GM21737 (cell line): Measurements from ENCODE around the gene DIS3L2.
A peak's percentile ranks its signal among the peaks of the same experiment; 100 is the strongest.
"Not testable (repeated sequence)": the region's sequence is repeated elsewhere in the genome, so short reads cannot be mapped to it uniquely, and the experiment has no call there.

ENCODE experiments used
- ATAC-seq: cut with Tn5 transposase; IDR thresholded peaks from one replicate; pipeline ENCODE4 v1.9.1; 2021; ENCODE audit warnings: mild to moderate bottlenecking, moderate library complexity; ENCODE audit not compliant: unreplicated experiment

The DIS3L2 gene

DNA sequence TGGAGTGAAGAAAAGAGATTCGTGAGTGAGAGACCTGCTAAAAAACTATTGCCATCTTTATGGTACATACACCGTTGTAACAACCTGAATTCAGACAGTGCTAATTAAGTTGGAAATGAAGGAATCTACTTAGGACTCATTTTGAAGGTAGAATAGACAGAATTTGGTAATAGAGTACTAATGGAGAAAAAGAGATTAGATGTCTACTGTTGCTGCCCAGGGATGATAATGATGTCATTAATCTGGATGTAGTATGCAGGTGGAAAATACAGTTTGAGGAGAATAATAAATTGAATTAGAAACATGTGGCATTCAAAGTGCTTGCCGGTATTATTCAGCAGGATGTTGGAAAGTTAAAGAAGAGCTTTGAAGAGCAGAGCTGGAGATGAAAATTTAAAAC, 44.7 kb downstream of the DIS3L2 start:
- no peak for ATAC-seq

DNA sequence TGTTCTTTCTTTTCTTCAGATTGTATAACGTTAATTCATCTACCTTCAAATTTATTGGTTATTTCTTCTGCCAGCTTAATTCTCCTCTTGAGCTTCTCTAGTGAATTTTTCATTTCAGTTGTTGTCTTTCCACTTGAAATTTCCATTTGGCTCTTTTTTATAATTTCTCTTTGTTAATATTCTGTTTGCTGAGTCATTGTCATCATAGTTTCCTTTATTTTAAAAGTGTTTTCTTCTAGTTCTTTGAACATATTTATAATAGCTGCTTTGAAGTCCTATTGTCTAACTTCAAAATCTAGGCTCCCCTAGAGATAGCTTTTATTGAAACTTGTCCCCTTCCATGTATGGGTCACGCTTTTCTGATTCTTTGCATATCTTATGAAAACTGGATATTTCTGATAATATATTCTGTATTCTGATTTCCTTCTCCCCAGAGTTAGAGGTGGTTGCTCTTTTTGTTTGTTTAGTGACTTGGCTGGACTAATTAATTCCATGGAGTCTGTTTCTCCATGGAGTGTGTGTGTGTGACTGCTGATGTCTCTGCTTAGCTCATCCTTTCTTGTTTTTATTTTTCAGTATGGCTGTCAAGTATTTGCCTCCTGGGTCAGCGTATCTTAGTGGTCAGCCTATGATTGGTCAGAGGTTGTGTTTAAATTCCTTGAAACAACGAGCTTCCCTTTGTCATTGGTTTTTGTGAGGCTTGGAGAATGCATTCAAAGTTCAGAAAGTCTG, 47.6 kb downstream of the DIS3L2 start:
- ATAC-seq: no peak

DNA sequence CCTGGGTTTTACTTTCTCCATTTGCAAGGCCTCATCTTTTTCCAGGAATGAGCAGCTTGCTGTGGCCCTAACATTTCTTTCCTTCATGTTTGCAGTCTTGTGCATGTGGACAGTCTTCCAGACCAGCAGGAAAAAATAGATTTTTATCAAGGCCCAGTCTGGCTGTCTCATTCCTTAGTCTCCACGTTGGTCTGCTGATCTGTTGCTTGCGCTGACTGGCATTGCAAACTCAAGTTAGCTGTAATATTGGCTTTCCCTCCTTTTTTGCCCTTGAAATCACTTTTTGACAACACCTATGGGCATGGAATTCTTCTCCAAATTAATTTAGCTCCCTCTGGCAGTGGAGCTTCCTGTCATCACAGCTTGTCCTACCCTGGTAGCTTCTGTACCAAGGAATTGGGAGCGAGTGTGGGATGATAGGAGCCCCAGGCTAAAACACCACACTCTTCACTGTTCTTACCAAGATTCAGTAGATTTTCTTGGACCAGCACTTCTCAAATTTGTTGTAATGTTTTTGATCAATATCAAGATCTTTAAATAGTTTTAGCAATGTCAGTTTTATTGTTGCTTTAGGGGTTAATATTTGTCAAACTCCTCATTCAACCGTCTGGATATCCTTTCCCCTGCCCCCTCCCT, 48.2 kb downstream of the DIS3L2 start:
- no peak for ATAC-seq

DNA sequence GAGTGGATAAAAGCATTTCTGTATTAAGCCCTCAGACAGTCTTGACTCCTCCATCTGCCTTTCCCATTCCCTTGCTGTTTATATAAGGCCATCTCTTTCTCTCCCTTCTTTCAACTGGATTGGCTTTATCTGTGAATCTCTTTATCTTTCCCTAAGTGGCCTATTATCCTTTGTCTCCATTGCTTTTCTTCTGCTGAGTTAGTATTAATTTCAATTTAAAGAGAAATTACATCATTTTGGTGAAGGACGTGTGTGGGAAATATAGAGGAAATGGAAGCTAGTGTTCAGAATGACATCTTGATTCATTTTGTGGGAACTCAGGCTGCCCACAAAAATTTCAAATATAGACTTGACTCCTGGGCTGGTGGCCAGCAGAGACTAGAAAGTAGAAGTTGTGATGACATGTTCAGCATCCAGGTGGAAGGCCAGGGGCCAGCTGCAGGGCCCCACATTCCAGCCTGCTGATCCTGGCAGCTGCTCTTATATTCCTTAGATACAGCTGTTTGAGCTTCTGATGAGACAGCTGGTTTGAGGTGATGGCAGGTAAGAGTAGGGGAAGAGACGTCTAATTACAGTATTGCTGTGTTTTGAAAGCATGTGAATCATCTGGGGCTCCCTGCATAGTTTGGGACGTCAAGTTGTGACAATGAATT, 52.3 kb downstream of the DIS3L2 start:
- no peak for ATAC-seq

DNA sequence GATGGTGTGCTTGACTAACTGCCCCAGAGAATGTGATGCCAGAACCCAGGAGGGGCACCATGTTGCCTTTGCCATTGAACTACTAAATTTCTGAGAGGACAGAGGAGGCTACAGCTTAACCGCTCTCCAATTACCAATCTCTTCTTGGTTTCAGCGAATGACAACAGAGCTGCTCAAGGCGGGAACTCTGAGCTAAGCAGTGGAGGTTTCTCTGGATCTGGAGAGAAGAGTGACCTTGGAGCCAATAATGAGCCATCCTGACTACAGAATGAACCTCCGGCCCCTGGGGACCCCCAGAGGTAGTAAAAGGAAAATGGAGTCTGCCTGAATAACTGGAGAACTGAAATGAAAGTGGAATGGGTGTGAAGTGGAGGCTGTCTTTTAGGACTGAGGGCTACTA, 53.2 kb downstream of the DIS3L2 start:
- ATAC-seq: no peak

DNA sequence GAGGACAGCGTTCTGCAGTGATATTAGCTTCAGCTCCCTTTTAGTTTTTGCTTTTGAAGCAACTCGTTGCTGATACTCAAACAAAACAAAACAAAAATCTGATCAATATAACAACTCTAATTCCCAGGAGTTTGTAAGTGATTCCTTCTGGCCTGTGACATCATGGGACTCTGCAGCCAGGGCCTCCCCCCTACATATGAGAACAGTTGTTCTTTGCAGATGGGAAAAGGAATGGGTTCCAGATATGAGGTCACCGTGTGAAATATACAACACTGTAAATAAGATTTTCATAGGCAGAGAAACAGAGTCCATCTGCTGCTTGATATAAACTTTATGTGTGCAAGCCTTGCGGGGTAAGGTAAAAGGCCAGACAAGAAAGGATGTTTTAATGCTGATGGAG, 56.7 kb downstream of the DIS3L2 start:
- ATAC-seq: no peak

DNA sequence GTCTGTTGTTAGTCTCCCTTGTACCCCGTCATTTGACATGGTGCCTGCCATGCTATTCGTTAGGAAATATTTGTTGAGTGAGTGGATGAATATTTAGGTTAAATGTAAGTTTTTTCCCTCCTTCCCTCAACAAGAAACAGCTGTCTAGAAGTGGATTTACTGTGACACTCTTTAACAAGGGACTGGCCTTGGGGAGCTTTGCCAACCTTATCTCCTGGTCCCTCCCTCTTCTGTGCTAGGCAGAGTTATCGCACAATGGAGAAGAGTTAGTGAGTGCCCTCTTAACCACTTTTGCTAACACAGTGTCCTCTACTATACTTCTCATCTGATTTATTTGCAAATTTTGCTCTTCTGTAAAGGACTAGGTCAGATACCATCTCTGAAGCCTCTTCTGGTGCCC, 61.2 kb downstream of the DIS3L2 start:
- ATAC-seq: no peak

DNA sequence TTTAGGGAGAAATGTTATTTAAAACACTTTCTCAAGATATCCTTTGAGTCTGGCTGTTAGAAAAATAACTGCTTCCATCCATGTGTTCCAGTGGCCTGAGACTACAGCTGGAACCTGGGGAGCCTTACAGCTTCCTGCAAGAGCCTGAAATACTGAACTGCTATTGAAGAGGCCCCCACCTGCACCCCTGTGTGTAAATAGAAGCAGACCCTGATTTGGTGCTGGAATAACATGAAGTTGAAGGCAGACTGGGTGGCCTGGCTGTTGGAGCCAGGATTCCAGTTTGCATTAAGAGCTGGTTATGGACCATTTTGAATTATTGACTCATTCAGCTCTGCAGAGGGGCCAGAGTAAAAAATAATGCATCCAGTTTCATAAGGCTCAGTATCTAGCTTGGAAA, 61.9 kb downstream of the DIS3L2 start:
- no peak for ATAC-seq

DNA sequence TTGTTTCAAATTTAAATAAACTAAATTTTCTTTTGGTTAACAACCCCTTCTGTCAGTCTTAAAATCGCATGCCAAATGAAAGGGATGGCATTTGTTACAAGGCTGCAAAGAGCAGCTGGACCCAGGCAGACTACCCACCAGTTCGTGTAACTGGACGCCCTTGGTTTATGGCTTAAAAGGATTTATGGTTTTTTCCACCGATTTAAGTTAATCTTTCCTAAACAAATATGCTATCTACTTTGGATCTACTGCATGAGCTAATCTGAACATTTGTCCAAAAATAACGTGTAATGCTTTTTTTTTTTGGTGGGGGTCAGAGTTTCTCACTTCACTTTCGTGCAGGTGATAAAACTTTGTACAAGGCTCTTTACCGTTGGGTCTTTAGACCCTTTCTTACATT, 62.9 kb downstream of the DIS3L2 start:
- ATAC-seq: no peak

DNA sequence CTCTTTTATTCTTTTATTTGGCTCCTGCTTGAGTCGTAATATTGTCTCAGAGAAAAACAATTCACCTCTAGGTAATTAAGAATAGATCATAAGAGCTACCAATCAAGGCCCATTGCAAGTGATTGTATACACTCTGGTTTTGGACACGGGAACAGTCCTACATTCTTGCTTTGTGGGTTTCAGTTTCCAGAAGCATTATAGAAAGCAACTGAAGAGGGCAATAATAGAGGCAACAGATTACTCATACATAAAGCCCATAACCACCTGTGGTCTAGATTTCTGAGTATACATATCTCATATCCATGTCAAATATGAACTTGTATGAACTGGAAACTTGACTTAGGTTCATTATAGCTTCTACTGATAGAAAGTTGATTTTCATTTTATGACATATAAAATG, 65.4 kb downstream of the DIS3L2 start:
- peak; percentile 94 for ATAC-seq

DNA sequence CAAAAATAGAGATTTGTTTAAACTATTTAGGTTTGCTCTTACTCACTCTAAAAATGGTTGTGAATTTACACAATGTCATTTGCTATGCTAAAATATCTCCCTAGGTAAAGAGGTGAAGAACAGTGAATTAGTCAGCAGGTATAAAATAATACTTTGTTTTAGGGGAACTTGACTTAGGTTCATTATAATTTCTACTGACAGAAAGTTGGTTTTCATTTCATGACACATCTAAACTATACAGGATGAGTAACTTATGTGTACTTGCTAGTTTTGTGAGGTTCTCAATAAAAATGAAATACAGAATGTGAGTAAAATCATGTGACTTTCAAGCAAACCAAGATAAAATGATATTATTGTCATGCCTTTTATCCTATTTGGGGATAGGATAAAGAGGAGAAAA, 66.0 kb downstream of the DIS3L2 start:
- no peak for ATAC-seq

DNA sequence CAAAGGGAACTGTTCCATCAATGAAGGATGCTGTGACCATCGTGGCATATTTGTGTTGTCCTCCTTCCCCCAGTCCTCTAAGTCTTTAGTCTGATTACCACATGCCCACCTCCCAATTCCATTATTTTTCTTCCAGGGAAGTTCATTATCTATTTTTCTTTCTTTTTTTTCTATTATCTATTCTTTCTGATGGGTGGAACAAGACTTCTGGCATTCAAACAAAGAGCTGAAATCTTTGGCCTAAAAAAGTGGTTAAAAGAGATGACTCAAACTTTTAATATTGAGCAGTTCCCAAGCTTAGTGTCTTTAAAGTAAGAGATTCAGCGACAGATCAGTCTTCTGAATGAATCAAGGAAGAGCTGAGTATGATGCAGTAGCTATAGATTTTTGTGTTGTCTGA, 66.6 kb downstream of the DIS3L2 start:
- ATAC-seq: no peak

DNA sequence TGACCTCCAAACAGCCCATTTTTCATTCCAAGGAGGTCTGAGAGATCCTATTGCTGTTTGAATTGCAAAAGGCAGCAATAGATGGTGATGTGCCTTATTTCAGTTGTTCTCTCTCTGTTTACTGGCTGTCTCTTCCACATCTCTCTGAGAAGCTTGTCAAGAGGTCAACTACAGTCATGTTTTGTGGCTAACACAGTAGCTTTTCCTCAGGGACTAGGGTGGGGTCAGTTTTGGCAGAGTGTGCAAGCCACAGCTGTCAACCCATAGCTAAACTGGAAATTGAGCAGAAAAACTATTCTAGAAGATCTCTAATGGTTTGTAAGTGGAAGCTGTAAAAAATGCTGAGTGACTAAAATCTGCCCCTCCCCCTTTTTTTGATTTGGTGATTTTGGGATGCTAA, 67.1 kb downstream of the DIS3L2 start:
- ATAC-seq: no peak

DNA sequence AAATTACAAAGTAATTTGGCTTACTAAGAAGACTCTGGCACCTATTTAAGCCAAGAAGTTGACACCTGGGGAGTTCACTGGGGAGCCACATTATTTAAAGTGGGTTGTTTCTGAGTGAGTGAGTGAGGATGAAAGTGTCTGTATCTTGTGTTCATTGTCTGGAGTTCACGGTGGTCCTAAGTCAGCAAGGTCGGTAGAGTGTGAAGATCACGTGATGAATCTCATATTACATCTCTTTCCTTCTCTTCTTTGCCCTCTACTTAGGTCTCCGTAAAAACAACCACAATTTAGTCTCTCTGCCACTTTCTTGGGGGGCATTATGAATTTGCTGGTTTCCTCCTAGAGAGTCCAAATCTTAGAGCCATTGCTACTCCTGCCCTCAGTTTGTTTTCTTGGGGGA, 67.8 kb downstream of the DIS3L2 start:
- ATAC-seq: no peak

DNA sequence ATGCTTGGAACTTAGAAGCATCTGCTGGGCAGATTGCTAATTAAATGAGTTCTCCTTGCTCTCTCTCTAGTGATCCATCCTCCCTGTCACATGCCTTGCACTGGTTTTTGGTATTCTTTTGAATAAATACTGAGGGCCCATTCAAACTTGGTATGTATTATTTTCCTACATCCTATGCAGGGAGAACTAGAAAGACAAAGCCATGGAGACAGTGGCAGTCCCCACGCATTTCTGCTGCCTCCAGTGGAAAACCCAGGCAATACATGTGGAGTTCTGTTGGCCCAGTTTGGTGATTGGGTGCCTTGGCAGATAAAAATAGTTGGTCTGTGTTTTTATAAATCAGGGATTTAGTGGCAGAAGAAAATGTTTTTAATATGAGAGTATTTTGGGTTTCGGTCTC, 68.7 kb downstream of the DIS3L2 start:
- no peak for ATAC-seq

DNA sequence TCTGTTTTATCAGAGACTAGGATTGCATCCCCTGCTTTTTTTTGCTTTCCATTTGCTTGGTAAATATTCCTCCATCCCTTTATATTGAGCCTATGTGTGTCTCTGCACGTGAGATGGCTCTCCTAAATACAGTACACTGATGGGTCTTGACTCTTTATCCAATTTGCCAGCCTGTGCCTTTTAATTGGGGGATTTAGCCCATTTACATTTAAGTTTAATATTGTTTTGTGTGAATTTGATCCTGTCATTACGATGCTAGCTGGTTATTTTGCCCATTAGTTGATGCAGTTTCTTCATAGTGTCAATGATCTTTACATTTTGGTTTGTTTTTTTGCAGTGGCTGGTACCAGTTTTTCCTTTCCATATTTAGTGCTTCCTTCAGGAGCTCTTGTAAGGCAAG, 73.8 kb downstream of the DIS3L2 start:
- not testable (repeated sequence) for ATAC-seq

DNA sequence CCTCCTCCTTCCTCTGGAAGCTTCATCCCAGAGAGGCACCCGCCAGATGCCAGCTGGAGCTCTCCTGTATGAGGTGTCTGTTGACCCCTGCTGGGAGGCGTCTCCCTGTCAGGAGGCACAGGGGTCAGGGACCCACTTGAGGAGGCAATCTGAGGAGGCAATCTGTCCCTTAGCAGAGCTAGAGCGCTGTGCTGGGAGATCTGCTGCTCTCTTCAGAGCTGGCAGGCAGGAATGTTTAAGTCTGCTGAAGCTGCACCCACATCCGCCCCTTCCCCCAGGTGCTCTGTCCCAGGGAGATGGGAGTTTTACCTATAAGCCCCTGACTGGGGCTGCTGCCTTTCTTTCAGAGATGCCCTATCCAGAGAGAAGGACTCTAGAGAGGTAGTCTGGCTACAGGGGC, 75.4 kb downstream of the DIS3L2 start:
- not testable (repeated sequence) for ATAC-seq

DNA sequence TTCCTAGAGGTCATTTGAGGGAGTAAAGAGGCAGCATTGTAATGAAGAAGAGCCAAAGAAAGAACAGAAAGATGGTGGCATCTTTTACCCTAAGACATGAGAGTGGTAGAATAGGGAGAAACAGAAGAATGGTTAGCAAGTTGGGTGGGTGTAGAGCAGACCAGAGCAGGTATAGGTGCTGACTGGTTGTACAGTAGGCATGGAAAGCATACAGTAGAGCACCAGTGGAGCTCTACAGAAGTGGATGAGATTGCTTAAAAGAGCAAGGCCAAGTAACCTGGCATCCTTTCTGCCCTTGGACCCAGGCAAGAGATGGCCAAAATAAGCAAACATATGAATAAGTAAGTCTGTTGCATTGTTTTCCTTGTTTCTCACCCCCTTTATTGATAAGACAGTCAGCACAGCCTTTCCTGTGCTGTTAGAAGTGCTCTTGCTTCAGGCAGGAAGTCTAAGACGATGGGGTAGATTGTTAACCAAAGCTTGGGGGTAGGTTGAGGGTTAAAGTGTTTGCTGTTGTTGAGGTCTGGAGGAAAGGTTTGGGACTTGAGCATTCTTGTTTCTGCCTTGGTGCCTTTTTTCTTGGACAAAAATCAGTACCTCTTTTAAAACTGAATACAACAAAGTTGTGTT, 76.9 kb downstream of the DIS3L2 start:
- no peak for ATAC-seq

DNA sequence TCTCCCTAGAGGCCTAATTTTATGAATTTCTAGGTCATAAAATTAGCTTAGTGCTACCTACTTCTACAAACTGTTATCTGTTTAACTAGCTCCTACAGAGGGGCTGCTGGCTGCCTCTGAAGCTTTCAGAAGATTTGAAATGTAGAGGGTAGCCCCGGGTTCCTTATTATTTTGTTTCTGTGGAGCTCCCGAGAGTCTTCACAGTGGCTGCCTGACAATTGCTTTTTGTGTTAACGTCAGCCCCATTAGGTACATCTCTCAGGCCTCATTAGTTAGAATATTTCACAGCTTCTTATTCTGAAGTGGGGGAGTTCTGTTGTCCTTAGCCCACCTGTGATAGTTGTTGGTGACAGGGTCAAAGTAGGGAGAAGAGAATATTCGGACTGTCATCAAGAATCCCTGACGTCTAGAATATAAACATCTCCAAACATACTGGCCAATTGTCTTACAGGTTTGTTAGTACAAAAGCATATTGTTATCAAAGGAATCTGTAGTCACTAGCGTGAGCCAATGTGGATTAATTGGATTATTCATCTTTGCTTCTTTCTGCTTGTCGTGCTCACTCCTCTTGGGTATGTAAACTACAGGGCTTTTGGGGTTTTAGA, 77.5 kb downstream of the DIS3L2 start:
- no peak for ATAC-seq

DNA sequence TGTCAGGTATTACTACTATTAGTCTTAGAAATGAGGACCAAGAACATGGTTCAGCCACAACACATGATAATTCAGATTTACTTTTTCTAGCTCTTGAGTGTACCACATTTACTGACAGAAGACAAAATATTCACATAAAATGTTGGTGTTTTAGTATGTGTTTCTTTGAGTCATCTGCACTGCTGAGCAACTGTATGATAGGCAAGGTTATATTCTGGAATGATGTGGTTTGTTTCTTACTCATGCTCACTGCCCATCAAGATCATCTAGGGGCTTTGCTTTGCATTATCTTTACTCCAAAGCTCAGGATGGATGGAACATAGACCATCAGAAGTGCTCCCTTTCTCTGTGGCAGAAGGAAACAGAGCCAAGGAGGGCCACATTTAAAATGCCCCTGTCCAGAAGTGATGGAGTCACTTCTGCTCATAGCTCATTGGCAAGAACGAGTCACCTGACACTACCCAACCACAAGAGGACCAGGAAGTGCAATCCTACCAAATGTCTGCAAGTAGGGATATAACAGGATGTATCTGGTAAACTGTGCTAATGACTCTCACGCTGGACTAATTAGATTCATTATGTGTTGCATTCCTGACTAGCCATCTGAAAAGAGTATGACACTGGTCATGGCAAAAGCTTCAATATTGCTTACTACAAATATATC, 81.5 kb downstream of the DIS3L2 start:
- no peak for ATAC-seq

DNA sequence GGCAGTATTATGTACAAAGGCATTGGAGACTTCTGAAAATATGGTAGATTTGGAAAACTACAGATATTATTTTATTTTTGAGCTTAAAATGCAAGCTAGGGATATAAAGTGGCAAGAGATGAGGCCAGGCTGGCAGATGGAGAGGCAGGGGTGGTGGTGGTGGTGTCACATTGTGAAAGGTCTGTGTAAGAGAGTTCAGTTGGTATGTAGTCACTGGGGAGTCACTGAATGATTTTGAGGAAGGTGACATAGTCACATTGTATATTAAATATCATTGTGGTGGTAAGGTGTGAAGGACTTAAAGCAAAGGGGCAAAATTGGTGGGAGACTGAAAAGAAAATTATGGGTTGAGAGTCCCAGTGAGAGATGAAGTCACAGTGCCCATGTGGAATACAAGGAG, 82.5 kb downstream of the DIS3L2 start:
- ATAC-seq: no peak
